AG20443 (cell line): ENCODE results near the gene CAPN5.
"Not testable (repeated sequence)": the region's sequence is repeated elsewhere in the genome, so short reads cannot be mapped to it uniquely, and the experiment has no call there.

Source experiments
- DNase-seq: peaks from one replicate; pipeline ENCODE4 v3.0.0; 2012; ENCODE audit warnings: low spot score, mixed read lengths

The CAPN5 gene

DNA sequence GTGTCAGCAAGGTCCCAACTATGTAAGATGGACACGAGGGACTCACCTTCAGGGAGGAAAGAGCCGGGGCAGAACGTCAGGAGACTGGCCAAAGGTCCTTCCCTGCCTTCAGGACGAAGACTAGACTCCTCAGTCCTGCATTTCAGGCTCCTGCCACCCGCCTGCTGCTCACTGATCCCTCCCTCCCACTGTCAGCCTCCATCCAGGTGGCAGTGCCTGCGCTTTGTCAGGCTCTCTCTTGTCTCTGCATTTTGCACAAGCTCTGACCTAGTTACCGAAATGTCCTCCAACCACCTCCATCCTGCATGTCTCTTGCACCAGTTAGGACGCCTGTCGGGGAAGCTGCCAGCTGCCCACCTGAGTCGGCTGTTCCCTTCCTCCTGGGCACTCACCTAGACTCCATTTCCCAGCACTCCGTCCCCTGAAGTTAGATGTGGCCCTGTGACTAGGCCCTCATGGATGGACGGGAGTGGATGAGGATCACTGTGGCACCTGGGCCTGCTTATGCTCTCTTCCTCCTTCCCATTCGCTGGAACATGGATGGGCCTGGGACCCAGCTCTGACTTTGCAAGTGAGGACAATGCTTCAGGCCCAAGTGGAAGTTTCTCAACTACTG lies 24.6 kb upstream of the CAPN5 start:
- no peak for DNase-seq

DNA sequence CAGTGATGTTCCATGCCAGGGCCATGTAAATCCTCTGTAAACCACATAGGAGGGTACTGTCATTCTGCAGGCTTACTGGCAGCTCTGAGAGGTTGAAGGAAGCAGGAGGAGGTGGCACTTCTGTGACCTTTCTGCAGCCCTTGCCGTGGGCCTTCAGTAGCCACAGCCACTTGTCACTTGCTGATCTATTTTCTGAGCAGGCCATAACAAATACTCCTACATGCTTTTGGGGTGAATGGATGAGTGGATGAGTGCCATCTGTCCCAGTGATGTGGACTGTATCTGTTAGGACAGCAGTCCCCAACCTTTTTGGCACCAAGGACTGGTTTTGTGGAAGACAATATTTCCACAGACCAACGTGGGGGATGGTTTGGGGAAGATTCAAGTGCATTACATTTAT lies 22.4 kb upstream of the CAPN5 start:
- DNase-seq: no peak

- no peak for DNase-seq
Observed at GRCh38 chr11:77044886-77045285, 21.9 kb upstream of the CAPN5 start.

- peak; percentile 68 for DNase-seq
Observed at GRCh38 chr11:77046060-77046501, 20.7 kb upstream of the CAPN5 start.

- DNase-seq: peak; percentile 68
Observed at GRCh38 chr11:77047007-77047927, 19.5 kb upstream of the CAPN5 start.

DNA sequence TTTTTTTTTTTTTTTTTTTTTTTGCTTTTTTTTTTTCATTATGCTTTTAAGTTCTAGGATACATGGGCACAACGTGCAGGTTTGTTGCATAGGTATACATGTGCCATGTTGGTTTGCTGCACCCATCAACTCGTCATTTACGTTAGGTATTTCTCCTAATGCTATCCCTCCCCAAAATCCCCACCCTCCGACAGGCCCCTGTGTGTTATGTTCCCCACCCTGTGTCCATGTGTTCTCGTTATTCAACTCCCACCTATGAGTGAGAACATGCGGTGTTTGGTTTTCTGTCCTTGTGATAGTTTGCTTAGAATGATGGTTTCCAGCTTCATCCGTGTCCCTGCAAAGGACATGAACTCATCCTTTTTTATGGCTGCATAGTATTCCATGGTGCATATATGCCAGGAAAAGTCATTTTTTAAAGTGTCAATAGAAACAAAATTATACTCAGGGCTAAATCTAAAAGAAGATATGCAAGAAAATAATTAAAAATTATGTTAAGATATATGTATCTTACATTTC lies 18.8 kb upstream of the CAPN5 start:
- not testable (repeated sequence) for DNase-seq

DNA sequence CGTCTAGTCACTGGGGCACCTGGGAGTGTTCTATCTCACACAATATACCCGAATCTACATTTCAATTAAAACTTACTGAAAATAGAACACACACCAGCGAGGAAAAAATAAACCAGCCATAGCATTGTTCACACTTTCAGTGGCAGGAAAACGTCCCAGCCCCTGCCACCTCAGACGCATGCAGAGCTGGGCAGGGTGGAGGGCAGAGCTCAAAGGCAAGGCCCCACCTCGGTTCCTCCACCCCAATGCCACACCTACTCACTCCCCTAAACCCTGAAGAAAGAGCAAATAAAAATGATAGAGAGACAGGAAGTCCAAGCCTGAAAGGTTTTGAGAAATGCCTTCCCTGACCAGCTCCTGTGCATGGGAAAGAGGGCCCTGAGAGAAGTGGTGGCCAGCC lies 17.7 kb upstream of the CAPN5 start:
- no peak for DNase-seq

- no peak for DNase-seq
Observed at GRCh38 chr11:77051511-77051910, 15.3 kb upstream of the CAPN5 start.

GRCh38 chr11:77052518-77052917 lies 14.3 kb upstream of the CAPN5 start:
- DNase-seq: no peak

DNA sequence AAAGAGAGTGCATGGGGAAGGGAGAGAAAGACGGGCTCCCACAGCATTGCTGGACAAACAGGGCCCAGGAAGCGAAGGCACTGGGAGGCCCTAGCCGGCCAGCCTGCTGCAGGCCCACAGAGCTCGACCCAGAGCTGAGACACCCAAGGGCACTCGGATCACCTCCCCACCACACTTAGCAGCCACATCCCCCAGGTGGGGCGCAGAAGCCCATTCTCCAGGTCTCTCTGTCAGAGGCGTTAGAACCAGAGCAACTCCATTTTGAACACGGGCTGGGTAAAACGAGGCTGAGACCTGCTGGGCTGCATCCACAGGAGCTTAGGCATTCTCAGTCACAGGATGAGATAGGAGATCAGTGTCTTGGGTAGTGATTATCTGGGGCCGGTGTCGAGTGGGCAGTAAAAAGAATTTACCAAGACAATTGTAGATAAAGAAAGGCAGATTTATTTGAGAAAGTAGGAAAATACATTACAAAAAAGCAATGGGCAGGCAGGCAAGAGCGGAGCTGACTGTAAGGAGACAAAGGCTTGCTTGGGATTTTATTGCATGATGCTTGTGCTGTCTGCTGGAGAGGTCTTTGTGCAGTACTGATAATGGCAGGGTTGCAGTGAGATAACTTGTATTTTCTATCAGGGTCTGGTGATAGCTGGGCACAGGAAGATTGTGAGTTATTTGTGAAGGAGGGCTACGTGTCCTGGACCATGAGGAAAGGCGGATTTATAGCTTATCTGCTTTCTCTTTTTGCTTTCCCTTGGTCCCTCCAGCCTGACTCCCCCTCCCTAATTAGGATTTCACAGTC lies 13.4 kb upstream of the CAPN5 start:
- no peak for DNase-seq

DNA sequence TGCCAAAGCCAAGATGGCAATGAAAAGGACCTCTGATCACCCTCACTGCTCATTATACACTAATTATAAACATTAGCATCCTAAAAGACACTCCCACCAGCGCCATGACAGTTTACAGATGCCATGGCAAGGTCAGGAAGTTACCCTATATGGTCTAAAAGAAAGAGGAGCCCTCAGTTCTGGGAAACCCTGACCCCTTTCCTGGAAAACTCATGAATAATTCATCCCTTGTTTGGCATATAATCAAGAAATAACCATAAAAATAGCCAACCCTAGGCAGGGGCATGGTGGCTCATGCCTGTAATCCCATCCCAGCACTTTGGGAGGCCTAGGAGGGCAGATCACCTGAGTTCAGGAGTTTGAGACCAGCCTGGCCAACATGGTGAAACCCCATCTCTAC lies 12.7 kb upstream of the CAPN5 start:
- DNase-seq: no peak

DNA sequence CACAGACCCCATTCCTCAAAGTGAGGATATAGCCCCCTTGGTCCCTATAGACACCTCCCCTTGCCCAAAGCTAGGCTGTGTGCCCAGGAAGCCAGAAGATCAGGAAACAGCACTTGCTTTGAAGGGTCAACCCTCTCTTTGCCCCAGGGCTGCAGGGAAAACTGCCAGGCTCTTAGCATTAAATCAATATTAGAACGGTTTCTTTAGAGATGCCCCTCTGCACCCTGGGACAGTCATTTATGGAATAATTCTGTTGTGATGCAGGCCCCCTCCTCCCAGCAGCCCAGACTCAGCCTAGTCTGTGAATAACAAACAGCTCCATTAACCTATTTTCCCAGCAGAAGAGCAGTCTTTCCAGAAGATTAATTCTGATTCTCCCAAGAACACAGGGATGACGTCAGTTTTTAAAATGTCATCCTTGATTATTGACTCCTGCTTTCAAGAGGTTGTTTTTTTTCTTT lies 11.6 kb upstream of the CAPN5 start:
- DNase-seq: no peak

DNA sequence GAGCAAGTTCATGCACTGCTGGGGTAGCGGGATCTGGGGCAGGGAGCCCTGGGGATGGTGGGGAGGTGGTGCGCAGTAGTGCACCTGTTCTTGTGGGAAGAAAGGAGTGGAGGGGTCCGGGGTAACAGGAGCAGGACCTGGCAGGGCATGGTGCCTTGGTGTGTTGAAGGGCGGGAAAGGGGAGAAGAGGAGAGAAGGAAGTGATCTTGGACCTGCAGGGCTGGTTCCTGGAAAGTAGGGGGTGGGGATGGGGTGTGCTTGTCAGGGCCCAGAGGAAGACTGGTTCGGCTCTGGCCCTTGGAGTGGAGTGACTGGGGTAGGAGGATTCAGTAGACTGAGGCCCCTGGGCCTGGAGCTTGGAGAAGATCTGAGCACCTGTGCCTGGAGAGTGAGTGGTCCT lies 10.9 kb upstream of the CAPN5 start:
- DNase-seq: no peak

- no peak for DNase-seq
Observed at GRCh38 chr11:77056814-77057402, 9.9 kb upstream of the CAPN5 start.

DNA sequence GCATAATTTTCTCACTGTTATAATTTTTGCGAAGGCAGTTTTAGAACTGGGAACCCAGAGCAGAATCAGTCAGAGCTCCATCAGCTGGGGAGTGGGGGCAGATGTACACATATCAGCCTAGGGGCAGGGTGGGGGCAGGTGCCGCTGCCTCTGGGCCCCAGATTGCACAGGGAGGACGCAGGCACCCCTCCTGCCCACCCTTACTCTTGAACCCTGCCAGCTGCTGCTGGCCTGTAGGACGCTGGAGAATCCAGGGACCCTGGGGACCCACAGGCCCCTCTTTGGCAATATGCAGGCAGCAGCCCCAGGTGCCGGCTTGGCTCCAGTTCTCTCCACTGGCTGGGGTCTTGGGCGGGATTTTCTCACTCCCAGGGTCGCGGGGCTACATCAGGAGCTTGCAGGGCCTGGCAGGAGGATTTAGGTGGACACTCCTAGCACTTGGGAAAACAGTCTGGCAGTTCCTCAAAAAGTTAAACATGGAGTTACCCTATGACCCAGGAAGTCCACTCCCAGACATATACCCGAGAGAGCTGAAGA lies 8.8 kb upstream of the CAPN5 start:
- no peak for DNase-seq

GRCh38 chr11:77058900-77059299 lies 7.9 kb upstream of the CAPN5 start:
- no peak for DNase-seq

- DNase-seq: no peak
Observed at GRCh38 chr11:77059806-77060205, 7.0 kb upstream of the CAPN5 start.

DNA sequence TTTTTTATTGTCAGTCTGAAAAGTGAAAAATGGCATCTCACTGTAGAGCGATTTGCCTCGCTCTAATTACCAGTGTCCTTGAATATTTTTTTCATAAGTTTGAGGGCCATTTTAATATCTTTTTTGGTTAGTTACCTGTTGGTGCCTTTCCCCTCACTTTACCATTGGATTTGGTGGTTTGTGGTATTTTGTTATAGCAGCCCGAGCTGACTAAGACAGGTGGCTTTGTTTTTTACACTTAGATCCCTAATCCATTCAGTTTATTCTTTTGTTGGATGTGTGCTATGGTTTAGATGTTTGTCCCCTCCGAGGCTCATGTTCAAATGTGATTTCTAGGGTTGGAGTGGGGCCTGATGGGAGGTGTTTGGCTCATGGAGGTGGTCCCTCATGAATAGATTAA lies 6.5 kb upstream of the CAPN5 start:
- no peak for DNase-seq

DNA sequence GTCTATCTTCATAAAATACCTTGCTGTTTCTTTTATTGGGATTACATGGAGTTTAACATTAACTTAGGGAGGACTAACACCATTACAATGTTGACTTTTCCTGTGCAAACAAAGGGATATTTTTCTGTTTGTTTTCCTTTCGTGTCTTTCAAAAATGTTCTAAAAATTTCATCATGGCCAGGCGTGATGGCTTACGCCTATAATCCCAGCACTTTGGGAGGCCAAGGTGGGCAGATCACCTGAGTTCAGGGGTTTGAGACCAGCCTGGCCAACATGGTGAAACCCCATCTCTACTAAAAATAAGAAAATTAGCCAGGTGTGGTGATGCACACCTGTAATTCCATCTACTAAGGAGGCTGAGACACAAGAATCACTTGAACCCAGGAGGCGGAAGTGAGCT lies 5.5 kb upstream of the CAPN5 start:
- not testable (repeated sequence) for DNase-seq

DNA sequence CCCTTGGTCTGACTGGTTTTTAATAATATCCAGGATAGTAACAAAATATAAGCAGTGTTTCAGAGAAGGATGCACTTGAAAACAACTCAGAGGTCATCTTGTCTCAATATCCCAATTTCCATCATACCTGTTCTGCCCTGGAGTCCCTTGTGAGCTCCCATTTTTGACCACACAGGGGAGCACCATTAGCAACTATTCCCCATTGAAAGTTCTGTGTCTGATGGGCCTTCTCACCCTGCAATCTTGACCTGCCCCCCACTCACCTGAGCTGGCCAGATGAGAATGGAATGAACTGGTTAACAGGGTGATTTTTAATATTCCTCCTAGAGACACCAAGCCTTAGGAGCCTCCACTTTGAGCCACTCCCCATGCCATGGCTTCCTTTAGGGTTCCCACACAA lies 3.8 kb upstream of the CAPN5 start:
- DNase-seq: no peak

DNA sequence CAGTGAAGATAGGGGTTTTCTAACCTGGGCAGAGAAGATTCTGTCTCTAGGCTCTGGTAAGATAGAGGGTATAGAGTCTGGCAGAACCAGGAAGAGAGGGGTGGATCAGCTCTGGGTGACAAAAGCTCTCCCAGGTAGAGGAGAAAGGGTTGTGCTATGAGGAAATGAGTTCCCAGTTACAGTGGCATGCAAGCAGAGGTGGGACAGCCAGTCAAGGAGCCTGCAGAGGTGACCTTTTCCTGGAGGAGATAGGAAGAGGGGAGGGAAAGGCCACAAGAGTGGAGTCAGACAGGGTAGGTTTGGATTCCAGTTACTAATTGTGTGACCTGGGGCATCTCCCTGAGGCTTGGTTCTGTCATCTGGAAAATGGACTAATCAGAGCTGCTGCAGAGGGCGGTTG lies 3.4 kb upstream of the CAPN5 start:
- DNase-seq: no peak

- DNase-seq: no peak
Observed at GRCh38 chr11:77063861-77064260, 2.9 kb upstream of the CAPN5 start.
